ENCODE results near the gene SUN1.
"Not testable (repeated sequence)": the region's sequence is repeated elsewhere in the genome, so short reads cannot be mapped to it uniquely, and the experiment has no call there.

SUN1 gene

DNA sequence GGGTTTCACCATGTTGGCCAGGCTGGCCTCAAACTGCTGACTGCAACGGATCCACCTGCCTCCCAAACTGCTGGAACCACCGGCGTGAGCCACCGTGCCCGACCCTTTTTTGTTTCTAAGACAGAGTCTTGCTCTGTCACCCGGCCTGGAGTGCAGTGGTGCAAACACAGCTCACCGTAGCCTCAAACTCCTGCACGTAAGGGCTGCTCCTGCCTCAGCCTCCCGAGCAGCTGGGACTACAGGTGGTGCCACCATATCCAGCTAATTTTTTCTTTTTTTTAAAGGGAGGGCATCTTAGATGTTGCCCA is 85.8 kb downstream of the SUN1 start:
- no peak for DNase-seq (ENCODE audit: low read depth in 1 of 2, low spot score in 1 of 2)

DNA sequence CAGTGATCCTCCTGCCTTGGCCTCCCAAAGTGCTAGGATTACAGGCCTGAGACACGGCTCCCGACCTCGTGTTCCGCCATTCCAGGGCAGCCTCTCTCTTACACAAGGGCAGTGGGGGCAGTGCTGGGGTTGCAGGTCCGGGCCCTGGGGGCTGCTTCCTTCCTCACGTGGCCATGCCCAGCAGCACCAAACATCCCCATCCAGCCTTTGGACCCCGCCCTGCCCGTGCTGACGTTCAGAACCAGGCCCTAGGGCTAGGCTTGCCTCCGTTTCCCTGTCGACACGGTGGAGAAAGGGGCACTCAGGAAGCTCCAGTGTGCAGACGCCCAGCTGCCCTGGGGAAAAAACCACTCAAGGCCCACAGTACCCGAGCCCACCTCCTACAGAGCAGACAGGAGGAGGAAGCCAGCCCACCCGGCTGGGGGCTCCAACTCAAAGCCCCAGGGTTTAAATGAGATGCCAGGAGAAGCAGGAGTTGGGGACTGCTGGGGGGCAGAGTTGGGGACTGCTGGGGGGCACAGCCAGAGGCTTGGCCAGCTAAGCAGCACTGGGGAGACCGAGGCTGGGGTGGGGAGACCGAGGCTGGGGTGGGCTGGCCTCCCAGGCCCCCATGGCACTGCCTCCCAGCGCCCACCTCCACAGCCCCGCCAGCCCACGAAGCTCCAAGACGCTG is 86.3 kb downstream of the SUN1 start:
- no peak for DNase-seq (ENCODE audit: low read depth in 1 of 2, low spot score in 1 of 2)

DNA sequence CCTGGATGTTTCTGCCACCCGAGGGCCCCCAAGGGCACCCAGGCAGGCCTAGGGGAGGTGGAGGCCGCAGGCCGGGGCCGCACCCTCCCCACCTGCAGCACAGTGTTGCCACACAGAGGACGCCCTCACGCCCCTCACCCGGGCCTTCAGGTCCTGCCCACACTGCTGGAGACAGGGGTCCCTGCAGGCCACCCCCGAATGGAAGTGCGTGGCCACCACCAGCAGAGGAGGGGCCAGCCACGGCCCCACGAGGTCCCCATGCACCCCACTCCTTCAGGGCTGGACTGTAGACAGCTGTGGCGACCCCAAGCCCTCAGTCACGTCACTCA is 86.8 kb downstream of the SUN1 start:
- DNase-seq (ENCODE audit: low read depth in 1 of 2, low spot score in 1 of 2), result no peak

DNA sequence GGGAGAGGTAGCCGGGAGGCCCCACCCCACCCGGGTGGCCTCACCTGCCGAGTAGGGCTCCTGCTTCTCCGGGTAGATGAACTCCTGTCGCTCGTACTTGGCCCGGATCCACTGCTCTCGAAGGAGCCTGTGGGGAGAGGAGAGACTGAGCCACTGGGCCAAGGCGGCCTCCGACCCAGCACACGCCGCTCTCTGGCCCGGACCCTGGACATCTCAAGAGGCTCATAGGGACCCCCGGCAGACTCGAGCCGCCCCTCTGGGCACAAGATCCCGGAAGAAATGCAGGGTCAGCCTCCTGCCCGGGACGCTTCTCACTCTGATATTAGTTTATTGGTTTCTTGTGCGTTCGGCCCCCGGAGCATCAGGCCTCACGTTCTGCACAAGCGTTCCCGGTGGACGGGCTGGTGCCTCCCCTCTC is 87.7 kb downstream of the SUN1 start:
- DNase-seq (ENCODE audit: low read depth in 1 of 2, low spot score in 1 of 2), result no peak

DNA sequence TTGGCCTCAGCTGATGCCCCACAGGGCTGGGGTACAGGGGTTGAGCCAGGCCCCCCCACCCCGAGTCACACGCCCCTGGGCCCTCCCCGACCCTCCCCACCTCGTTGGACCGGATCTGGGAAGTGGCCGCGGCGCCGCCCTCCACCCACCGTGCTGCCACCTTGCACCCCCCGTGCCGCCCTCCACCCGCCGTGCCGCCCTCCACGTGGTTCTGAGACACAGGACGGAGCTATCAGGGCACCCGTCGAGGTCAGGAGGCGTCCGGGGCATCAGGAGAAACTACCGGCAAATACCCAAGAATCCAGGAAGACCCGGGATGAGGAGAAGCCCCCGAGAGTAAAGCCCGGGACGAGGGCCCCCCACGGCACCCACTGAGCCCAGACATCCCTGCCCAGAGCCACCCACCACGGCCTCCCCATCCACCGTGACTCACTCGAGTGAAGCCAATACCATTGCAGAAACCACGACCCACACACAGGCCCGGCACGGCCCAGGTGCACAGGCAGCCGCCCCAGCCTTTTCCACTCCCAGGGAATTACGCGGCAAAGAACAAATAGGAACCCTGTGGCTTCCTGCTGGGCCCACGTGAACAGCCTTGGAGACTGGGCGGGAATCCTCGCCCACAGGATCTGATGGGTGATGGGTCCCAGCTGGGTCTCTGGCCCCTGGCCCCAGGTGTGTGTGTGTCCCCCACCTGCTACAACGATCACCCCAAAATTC is 88.2 kb downstream of the SUN1 start:
- DNase-seq (ENCODE audit: low read depth in 1 of 2, low spot score in 1 of 2), result peak in 1 of 2 donors; percentile 32

DNA sequence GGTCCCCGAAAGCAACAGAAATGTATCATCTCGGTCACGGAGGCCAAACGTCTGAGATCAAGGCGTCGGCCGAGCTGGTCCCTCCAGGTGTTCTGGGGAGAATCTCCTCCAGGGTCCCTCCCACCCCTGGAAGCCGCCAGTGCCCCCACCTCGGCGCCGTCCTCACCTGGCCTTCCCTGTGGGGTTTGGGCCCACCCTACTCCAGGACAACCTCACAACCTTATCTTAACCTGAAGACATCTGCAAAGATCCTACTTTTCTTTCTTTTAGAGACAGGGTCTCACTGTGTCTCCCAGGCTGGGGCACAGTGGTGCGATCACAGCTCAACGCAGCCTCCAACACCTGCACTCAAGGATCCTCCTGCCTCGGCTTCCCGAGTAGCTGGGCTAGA is 88.8 kb downstream of the SUN1 start:
- DNase-seq (ENCODE audit: low read depth in 1 of 2, low spot score in 1 of 2), result no peak

DNA sequence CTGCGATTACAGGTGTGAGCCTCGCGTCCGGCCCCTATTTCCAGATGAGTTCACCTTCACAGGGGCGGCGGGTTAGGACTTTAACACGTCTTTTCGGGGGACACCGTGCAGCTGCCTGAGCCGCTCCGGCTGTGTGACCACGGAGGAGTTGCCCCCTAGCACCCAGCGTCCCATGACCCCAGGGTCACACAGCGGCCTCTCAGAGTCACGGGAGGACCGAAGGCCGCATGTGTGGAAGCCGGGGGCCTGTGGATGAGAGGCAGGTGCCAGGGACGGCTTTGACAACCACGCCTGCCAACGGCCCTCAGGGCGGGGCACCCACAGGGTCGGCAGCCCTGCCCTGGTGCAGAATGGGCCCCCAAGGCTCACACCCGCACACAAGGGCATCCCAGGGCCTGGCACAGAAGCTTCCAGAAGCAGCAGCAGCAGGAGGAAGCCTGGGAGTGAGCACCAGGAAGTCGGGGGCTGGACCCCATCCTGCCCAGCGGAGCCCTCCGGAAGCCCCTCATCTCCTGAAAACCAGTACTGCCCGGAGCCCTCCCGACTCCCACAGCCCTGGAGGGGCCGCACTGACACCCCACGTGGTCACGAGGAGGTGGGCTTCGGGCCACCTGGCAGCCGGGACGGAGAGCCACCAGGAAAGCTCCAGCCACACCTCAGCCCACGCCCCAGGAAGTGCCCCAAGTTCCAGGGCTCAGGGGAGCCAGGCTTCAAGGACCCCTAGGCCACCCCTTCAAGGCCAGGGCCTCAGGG is 89.5 kb downstream of the SUN1 start:
- no peak for DNase-seq (ENCODE audit: low read depth in 1 of 2, low spot score in 1 of 2)

DNA sequence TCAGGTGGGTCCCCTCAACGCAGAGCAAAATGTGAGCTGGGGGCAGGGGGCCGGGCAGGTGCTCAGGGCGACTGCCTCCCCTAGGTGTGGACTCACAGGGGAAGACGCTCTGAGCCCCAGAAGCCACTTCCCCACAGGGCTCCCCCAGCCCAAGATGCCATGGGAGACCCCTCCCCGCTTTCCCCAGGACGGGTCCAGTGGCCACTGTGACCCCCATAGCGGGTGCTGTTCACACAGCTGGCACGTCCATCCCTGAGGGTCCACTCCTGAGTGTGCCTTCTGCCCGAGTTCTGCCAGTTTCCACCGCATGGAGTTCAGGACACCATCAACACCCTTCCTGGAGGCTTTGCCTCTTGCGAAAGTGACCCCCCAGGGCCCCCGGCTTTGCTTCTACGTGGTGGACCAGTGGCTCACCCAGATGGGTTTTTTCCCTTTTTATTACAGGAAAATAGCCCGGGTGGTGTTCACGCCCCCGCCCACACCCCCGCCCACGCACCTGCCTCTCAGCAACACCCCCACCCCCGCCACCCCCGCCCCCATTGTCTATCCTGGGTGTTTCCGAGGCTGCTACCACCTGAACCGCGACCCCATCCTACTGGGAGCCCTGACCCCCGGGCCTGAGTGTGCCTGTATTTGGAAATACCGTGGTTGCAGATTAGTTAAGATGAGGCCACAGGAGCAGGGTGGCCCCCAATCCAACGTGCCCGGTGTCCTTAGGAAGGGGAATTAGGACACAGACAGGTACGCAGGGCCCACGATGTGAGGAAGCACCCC is 90.2 kb downstream of the SUN1 start:
- DNase-seq (ENCODE audit: low read depth in 1 of 2, low spot score in 1 of 2), result peak in 1 of 2 donors; percentile 42

DNA sequence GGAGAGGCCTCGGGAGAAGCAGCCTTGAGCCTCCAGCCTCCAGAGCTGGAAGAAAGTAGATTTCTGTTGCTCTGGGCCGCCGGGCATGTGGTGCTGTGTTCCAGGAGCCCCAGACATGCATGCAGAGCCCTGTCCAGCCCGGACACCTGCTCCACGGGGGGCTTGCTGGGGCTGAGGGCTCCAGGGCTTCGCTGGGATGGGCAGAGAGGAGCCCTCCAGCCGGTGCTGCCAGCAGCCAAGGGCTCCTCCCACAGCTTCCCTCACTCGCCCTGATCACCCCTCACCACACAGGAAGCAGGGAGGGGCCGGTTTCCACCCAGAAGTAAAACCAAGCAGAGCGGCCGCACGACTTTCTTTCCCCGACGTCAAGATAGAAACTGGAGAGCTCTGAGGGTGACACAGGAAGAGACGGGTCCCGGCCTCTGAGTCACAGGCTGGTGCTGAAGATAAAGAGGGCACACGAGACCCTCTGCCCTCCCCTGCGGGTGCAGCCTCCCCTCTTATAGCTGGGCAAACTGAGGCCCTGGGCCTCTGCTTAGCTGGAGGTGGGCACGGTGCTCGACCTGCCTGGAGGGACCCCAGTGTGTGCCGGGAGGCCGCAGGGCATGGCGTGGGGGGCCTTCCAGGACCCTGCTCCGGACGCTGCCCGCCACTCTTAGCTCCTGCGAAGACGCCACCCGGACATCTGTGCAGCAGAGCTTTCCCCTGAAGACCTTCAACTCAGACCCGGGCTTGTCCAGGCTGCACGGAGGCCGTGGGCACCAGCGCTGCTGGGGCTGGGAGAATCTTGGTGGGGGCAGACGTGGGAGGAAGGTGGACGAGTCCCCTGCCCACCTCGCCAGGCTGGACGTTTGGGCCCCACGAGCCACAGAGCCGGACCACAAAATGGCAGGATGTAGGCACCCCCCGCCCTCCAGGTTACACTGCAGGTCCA is 91.1 kb downstream of the SUN1 start:
- peak; percentile 83 to 96 for DNase-seq (ENCODE audit: low read depth in 1 of 2, low spot score in 1 of 2)

DNA sequence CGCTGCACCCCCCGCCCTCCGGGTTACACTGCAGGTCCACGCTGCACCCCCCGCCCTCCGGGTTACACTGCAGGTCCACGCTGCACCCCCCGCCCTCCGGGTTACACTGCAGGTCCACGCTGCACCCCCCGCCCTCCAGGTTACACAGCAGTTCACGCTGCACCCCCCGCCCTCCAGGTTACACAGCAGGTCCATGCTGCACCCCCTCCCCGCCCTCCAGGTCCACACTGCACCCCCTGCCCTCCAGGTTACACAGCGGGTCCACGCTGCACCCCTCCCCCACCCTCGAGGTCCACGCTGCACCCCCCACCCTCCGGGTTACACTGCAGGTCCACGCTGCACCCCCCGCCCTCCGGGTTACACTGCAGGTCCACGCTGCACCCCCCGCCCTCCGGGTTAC is 91.8 kb downstream of the SUN1 start:
- not testable (repeated sequence) for DNase-seq (ENCODE audit: low read depth in 1 of 2, low spot score in 1 of 2)
